ENCODE data around the gene CARD14. TPM values are rescaled to one million over a fixed set of nuclear protein-coding genes. Genes with fewer than 3 reads are reported as not detected.
"Not testable (repeated sequence)": the region's sequence is repeated elsewhere in the genome, so short reads cannot be mapped to it uniquely, and the experiment has no call there.

Gene CARD14
- total and polyA plus RNA-seq, 12 donors: 0.11 to 0.33 (median 0.14) TPM; not detected in 6

DNA sequence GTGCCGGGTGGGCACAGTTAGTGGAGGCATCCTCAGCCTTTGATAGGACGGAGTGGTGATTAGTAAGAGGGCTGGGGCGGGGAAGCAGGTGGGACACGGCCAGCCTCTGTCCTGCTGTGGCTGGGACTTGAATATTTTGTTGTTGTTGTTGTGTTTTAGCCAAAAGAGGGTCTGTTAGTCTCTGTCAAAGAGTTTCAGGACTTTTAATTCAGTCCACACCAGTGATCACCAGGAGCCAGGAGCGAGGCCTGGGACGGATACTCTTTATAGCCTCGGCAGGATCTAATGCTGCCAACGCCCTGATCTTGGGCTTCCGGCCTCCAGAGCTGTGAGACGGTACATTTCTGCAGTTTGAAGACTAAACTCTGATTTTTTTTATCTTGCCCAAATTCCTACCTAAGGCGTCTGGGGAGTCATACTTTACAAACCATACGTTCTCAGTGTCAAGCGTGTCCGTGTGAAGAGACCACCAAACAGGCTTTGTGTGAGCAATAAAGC lies 87.9 kb downstream of the CARD14 start:
- TF ChIP-seq, protein P1, sequence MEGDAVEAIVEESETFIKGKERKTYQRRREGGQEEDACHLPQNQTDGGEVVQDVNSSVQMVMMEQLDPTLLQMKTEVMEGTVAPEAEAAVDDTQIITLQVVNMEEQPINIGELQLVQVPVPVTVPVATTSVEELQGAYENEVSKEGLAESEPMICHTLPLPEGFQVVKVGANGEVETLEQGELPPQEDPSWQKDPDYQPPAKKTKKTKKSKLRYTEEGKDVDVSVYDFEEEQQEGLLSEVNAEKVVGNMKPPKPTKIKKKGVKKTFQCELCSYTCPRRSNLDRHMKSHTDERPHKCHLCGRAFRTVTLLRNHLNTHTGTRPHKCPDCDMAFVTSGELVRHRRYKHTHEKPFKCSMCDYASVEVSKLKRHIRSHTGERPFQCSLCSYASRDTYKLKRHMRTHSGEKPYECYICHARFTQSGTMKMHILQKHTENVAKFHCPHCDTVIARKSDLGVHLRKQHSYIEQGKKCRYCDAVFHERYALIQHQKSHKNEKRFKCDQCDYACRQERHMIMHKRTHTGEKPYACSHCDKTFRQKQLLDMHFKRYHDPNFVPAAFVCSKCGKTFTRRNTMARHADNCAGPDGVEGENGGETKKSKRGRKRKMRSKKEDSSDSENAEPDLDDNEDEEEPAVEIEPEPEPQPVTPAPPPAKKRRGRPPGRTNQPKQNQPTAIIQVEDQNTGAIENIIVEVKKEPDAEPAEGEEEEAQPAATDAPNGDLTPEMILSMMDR (IDR thresholded peaks at IDR 0.05): no peak
- DNase-seq (no peak), ATAC-seq (no peak)
- Histone ChIP-seq H3K36me3 (peaks cover 0 to 12% (median 0%) of the 10 kb centered on the region in 9 donors), H3K4me1 (peaks cover 8 to 56% (median 21%) of the 10 kb centered on the region in 9 donors), H3K9me3 (no peaks in the 10 kb centered on the region), H3K4me3 (no peak overlapping the region), H3K27ac (peak overlapping the region in 2 of 10 donors; percentile 9 to 14), H3K27me3 (no peaks in the 10 kb centered on the region)
- intact Hi-C loops (cut with DNase I): loop anchor here in 4 of 10 donors (2.0 to 10.0 kb wide), 4 partner anchors 113 to 250 kb away; partner anchors contain the start of genes GAA (in 2 of the 4) and EIF4A3 (in 1 of the 4)
- 75 to 80% methylated on average over 14 of the region's 14 CpGs for WGBS, 2 donors

- H3K9me3 ChIP-seq, H3K27me3 ChIP-seq, DNase-seq, H3K4me3 ChIP-seq, ATAC-seq, H3K36me3 ChIP-seq: not testable (repeated sequence)
- intact Hi-C loops (cut with DNase I): loop anchor here in 4 of 10 donors (2.0 to 10.0 kb wide), 4 partner anchors 113 to 251 kb away; partner anchors contain the start of genes GAA (in 2 of the 4) and EIF4A3 (in 1 of the 4)
- WGBS, 2 donors: 88 to 92% methylated on average over 2 of the region's 2 CpGs
- Histone ChIP-seq H3K4me1 (peaks cover 9 to 59% (median 25%) of the 10 kb centered on the region in 9 donors), H3K27ac (peak overlapping the region in 1 of 10 donors; percentile 96)
Observed at GRCh38 chr17:80258296-80258695, 88.5 kb downstream of the CARD14 start.

Other genes with a start within 250 kb of the CARD14 start
- gene TBC1D16, start 134.2 kb upstream of the CARD14 start, total RNA-seq: 10 to 100 TPM; 13.5 to 23.3 (median 17.7) TPM
- gene TBC1D16, start 134.2 kb upstream of the CARD14 start, polyA plus RNA-seq: 1 to 10 TPM; 4.8 to 5.7 TPM
- gene CCDC40, start 133.4 kb upstream of the CARD14 start, total RNA-seq: 1 to 10 TPM; 3.4 to 8.9 (median 6.8) TPM
- 1 to 10 TPM; 2.0 to 5.8 TPM for gene CCDC40, start 133.4 kb upstream of the CARD14 start, polyA plus RNA-seq
- 10 to 100 TPM; 29.6 to 67.7 (median 52.1) TPM for gene GAA, start 68.4 kb upstream of the CARD14 start, total RNA-seq
- 10 to 100 TPM; 26.4 to 41.0 TPM for gene GAA, start 68.4 kb upstream of the CARD14 start, polyA plus RNA-seq
- gene EIF4A3, start 22.9 kb upstream of the CARD14 start, total RNA-seq: 10 to 100 TPM; 26.5 to 40.2 (median 34.3) TPM
- gene EIF4A3, start 22.9 kb upstream of the CARD14 start, polyA plus RNA-seq: 10 to 100 TPM; 16.2 to 51.0 TPM
- gene SGSH, start 50.3 kb downstream of the CARD14 start, total RNA-seq: 10 to 100 TPM in 9 of 10 donors, 1 to 10 TPM in 1; 7.3 to 18.0 (median 14.0) TPM
- 10 to 100 TPM in 1 of 2 donors, 1 to 10 TPM in 1; 10.0 to 21.7 TPM for gene SGSH, start 50.3 kb downstream of the CARD14 start, polyA plus RNA-seq
- 1 to 10 TPM; 3.9 to 8.6 (median 5.1) TPM for gene SLC26A11, start 50.4 kb downstream of the CARD14 start, total RNA-seq
- 1 to 10 TPM; 3.0 to 5.6 TPM for gene SLC26A11, start 50.4 kb downstream of the CARD14 start, polyA plus RNA-seq
- gene RNF213, start 90.8 kb downstream of the CARD14 start, total RNA-seq: 10 to 100 TPM; 26.0 to 97.0 (median 31.7) TPM
- gene RNF213, start 90.8 kb downstream of the CARD14 start, polyA plus RNA-seq: 10 to 100 TPM; 13.1 to 58.7 TPM
- gene ENDOV, start 245.1 kb downstream of the CARD14 start, total RNA-seq: 10 to 100 TPM in 8 of 10 donors, 1 to 10 TPM in 2; 9.0 to 19.9 (median 13.5) TPM
- gene ENDOV, start 245.1 kb downstream of the CARD14 start, polyA plus RNA-seq: 10 to 100 TPM in 1 of 2 donors, 1 to 10 TPM in 1; 7.7 to 12.3 TPM

All from heart right ventricle (tissue), 16 donors.